NOMO-1 treated with dmso at 0.1 percent for 144 hours (cell line): ENCODE data around the gene ZFPM1.

Experiments used
- DNase-seq: peaks from one replicate; lab custom pipeline; 2025; ENCODE audit not compliant: unreplicated experiment; lab: John Stamatoyannopoulos, UW

The ZFPM1 gene

DNA sequence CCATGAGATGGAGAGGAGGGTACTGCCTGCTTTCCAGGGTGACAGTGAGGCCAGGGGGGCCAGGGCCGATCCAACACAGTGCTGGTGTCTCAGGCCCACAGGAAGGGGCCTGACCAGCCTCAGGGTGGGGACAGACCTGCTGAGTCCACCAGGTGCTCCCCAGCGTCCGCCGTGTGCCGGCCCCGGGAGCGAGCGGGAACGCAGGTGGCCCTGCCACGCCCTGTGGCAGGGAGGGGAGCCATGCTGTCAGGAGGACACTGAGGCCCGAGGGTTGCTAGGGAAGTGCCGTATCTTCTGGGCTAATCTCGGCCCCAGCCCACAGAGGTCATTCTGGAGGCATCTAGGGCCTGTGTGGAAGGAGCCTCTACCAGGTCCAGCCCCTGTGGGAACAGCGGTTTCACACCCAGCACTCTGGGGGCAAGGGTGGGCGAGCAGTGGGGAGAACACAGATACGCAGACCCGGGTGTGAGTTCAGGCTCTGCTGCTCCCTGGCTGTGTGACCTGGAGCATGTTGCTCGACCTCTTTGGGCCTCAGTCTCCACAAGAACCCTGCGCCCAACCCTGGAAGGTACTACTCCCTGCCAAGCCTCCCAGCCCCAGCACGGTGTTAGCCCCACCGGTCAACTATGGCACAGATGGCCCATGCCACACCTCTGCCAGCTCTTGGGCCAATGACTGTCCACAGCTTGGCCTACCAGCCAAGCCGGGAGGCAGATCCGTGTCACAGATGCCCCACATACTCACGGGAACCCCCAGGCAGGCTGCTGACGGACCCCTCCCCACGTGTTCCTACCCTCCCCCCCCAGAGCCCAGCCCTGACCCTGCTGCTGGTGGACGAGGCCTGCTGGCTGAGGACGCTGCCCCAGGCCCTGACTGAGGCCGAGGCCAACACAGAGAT is 73.2 kb downstream of the ZFPM1 start:
- DNase-seq, result no peak

GRCh38 chr16:88526906-88527185 is 73.8 kb downstream of the ZFPM1 start:
- DNase-seq, result no peak

DNA sequence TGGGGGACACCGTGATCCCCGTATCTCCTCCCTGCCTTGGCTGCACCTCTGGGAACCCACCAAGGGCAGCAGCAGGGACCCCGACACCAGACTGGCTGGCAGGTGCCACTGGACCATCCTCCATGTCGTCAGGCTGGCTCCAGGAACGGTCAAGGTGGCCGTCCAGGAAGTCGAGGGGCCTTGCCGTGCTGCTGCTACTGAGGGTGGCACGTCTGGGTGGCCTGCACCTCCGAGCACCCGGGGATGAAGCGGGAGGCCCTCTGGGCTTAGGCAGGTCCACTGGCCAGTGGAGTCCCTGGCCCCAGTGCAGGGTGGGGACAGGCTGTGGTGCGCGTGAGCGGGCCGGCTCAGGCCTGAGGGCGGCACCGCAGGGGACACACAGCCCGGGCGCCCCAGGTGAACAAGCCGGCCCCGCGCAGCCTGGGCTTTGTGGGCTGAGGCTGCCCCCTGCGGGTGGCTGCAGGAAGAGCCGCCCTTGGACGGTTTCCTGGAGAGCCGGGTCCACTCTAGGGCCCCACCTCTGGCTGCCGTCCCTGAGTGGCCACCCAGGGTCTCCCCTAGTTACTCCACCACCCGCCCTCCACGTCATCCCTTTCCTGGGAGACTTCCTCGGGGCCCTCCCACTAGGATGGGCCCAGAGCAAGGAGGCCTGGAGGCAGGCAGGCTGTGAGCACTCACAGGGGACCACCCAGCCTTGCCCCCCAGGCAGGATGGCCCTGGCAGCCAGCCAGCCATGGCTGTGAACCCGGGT is 74.3 kb downstream of the ZFPM1 start:
- no peak for DNase-seq

DNA sequence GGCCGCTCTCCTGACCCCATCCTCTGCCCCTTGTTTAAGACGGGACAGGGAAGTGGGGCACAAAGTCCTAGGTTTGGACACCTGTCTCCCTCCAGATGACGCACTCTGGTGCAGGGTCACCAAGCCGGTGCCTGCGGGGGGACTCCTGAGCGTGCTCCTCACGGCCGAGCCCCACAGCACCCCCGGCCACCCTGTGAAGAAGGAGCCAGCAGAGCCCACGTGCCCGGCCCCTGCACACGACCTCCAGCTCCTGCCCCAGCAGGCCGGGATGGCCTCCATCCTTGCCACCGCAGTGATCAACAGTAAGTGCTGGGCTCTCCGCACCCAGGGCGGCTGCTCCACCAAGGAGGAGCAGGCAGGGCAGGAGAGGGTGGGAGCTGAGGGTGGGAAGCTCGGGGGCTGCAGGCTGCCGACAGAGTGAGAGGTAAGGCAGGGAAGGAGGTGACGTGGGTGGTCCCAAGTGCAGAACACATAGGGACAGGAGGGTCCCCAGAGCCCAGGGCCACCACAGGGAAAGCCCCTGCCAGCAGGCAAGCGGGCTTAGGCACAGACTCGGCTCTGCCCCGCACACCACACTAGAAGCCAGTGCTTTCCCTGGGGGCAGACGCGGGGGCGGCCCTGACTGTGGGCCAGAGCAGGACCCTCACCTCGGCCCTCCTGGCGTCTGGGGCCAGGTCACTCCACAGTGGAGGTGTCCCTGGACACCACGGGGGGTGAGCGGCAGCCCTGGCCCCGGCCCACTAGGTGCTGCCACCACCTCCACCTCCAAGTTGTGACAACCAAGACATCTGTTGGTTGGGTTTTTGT is 75.1 kb downstream of the ZFPM1 start:
- no peak for DNase-seq

DNA sequence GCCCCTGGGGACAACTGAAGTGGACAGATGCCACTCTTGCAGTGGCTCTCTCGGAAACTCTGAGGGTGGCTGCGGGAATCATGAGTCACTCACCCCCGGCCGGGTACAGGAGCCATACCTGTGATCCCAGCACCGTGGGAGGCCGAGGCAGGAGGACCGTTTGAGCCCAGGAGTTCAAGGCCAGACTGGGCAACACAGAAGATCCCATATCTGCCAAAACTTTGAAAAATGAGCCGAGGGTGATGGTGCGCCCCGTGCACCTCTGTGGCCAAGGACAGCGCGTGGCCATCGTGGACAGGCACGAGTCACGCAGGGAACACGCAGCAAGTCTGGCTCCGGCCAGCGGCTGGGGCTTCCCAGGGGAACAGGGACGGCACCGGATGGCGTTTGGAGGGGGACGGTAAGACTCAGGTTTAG is 75.8 kb downstream of the ZFPM1 start:
- no peak for DNase-seq

- DNase-seq, result no peak
Measured at GRCh38 chr16:88529596-88529995, 76.5 kb downstream of the ZFPM1 start.

- DNase-seq, result no peak
Measured at GRCh38 chr16:88530051-88530857, 77.2 kb downstream of the ZFPM1 start.

DNA sequence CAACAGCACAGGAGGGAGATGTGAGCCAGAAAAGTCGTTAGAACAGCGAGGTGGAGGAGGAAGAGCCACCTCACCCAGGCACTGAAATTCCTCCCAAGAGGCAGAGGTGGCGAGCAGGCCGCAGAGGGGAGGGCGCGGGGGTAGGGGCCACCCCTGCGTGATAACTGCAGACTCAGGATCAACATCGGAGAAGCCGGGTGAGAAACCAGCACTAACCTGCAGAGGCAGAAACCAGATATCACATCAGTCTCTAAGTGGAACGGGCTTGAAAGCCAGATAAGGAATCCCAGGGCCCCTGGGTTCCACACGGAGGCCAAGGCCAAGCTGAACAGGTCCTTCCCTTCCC is 77.8 kb downstream of the ZFPM1 start:
- DNase-seq, result no peak

- no peak for DNase-seq
Measured at GRCh38 chr16:88531346-88531745, 78.3 kb downstream of the ZFPM1 start.

DNA sequence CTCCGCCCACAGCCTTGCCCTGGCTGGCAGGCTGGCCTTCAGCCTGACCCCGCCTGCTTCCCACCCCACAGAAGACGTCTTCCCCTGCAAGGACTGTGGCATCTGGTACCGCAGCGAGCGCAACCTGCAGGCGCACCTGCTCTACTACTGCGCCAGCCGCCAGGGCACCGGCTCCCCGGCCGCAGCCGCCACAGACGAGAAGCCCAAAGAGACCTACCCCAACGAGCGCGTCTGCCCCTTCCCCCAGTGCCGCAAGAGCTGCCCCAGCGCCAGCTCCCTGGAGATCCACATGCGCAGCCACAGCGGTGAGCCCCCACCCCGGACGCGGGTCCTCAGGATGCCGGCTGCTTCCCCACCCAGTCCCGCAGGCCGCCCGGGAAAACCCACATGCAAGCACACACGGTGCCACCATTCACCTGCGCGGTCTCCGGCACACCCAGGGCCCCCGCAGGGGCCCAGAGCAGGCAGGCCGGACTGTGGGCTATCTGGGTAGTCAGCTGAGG is 78.9 kb downstream of the ZFPM1 start:
- DNase-seq, result no peak

GRCh38 chr16:88532434-88533241 is 79.6 kb downstream of the ZFPM1 start:
- DNase-seq, result no peak

- DNase-seq, result no peak
Measured at GRCh38 chr16:88533381-88533917, 80.4 kb downstream of the ZFPM1 start.

DNA sequence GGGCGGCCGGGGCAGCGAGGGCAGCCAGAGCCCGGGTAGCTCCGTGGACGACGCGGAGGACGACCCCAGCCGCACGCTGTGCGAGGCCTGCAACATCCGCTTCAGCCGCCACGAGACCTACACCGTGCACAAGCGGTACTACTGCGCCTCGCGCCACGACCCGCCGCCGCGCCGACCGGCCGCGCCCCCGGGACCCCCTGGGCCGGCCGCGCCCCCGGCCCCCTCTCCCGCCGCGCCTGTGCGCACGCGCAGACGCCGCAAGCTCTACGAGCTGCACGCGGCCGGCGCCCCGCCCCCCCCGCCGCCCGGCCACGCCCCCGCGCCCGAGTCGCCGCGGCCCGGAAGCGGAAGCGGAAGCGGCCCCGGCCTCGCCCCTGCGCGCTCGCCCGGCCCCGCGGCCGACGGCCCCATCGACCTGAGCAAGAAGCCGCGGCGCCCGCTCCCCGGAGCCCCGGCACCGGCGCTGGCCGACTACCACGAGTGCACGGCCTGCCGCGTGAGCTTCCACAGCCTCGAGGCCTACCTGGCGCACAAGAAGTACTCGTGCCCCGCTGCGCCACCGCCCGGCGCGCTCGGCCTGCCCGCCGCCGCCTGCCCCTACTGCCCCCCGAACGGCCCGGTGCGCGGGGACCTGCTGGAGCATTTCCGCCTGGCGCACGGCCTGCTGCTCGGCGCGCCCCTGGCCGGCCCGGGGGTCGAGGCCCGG is 81.0 kb downstream of the ZFPM1 start:
- DNase-seq, result peak; percentile 40

- DNase-seq, result peak; percentile 19
Measured at GRCh38 chr16:88534638-88535190, 81.6 kb downstream of the ZFPM1 start.

DNA sequence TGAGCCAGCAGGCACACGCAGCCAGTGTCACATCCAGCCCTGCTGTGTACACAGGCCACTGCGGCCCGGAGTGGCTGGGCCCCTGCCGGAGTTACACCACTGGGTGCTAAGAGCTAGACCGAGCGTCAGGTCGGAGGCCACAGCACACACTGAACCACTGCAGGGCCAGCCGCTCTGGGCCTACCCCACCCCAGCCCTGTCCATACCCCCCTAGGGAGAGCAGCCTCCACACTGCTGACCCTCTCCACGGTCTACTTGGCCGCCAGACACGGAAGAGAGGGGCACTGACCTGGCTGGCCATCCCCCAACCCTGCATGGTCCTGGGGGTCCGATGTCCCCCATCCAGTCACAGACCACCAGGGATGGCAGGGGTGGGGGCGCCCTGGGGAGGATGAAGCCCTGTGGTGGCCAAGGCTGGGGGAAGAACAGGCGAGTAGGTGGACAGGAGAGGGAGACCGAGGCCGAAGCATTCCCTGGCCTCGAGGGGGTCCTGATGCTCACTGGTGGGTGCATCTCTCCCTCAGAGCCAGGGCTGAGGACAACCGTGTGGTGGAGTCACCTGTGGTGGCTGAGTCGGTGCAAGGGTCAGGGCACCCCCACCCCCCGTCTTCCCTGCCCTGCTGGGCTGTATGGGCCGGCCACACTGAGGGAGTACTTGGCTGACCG is 82.2 kb downstream of the ZFPM1 start:
- no peak for DNase-seq

DNA sequence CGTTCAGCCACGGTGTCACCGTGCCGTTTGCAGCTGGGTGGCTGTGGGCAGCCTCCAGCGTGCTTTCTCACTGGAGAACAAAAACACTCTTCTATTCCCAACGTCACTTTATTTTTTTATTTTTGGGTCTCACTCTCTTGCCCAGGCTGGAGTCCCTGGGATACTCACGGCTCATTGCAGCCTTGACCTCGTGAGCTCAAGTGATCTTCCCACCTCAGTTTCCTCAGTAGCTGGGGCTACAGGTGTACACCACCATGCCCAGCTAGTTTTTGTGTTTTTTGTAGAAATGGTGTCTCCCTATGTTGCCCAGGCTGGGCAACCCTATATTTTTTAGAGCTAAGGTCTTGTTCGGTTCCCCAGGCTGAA is 82.8 kb downstream of the ZFPM1 start:
- no peak for DNase-seq

GRCh38 chr16:88536510-88536909 is 83.4 kb downstream of the ZFPM1 start:
- no peak for DNase-seq
